Measurements from ENCODE around the gene MLLT3.

DNA sequence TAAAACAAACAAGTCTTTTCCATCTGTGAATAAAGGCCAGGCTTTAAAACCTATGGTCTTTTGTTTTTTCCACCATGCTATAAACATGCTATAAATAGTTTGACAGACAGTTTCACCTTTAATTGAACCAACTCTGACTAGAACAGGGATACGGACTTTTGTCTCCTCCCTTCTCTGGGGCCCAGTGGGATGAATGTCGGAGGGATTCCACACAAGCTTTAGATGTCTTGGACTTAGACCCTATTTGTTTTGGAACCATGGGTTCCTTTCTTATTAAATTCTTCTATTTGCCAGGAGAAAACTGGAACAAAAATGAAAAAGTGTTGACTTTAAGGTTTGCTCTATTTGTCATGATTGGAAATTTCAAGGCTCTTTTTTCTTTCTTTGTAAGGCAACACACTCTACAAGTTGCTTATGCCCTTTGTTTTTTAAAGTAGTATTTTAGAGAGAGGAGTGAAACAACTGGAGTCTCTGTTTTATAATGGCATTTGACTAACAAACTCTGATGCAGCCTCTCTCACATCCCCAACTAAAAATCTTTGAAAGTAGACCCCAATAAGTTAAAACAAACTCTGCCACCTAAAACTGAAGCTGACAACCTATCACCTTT is 145.3 kb downstream of the MLLT3 start:
- TF ChIP-seq, protein P1, sequence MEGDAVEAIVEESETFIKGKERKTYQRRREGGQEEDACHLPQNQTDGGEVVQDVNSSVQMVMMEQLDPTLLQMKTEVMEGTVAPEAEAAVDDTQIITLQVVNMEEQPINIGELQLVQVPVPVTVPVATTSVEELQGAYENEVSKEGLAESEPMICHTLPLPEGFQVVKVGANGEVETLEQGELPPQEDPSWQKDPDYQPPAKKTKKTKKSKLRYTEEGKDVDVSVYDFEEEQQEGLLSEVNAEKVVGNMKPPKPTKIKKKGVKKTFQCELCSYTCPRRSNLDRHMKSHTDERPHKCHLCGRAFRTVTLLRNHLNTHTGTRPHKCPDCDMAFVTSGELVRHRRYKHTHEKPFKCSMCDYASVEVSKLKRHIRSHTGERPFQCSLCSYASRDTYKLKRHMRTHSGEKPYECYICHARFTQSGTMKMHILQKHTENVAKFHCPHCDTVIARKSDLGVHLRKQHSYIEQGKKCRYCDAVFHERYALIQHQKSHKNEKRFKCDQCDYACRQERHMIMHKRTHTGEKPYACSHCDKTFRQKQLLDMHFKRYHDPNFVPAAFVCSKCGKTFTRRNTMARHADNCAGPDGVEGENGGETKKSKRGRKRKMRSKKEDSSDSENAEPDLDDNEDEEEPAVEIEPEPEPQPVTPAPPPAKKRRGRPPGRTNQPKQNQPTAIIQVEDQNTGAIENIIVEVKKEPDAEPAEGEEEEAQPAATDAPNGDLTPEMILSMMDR (IDR thresholded peaks at IDR 0.05), result no peak
- TF ChIP-seq POLR2A (IDR thresholded peaks at IDR 0.05), result no peak

Measured in body of pancreas (tissue), 4 donors.